Measurements from ENCODE around the gene RBM33.

DNA sequence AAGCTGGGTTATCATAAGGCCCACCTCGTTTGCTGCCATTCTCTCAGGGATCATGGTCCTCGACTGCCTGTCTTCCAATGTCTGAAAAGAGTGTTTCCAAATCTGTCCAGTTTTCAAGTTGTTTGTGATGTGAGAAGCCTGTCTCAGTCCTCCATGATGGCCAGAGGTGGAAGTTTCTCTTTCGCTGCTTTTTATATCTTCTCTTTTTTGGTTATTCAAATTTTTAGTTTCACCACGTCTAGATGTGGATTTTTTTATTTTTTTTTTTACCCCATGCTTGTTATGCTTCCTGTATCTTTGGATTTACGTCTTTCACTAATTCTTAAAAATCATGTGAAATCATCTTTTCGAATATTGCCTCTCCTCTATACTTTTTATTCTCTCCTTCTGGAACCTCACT, 6.1 kb upstream of the RBM33 start:
- TF ChIP-seq, protein P1, sequence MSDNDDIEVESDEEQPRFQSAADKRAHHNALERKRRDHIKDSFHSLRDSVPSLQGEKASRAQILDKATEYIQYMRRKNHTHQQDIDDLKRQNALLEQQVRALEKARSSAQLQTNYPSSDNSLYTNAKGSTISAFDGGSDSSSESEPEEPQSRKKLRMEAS (IDR thresholded peaks at IDR 0.05): no peak
- TF ChIP-seq CREB1 (IDR thresholded peaks at IDR 0.05; ENCODE audit: low read depth) (no peak), CEBPB (IDR thresholded peaks at IDR 0.05) (no peak), TCF12 (IDR thresholded peaks at IDR 0.05; ENCODE audit: low read depth) (no peak), ZBTB7A (IDR thresholded peaks at IDR 0.05; ENCODE audit: low read depth) (no peak), RAD21 (IDR thresholded peaks at IDR 0.05; ENCODE audit: low read depth) (no peak), YY1 (IDR thresholded peaks at IDR 0.05; ENCODE audit: low read depth) (no peak), TEAD4 (IDR thresholded peaks at IDR 0.05) (no peak)
